Fibroblast of skin of left quadriceps (primary cell): Measurements from ENCODE around the gene USP17L27.
"Not testable (repeated sequence)": the region's sequence is repeated elsewhere in the genome, so short reads cannot be mapped to it uniquely, and the experiment has no call there.

Experiments used
- DNase-seq, 2 experiments: peaks; one replicate each; pipeline ENCODE4 v3.0.0-alpha.2; 2013; ENCODE audit warnings: low read depth in 2 of 2

USP17L27 gene

DNA sequence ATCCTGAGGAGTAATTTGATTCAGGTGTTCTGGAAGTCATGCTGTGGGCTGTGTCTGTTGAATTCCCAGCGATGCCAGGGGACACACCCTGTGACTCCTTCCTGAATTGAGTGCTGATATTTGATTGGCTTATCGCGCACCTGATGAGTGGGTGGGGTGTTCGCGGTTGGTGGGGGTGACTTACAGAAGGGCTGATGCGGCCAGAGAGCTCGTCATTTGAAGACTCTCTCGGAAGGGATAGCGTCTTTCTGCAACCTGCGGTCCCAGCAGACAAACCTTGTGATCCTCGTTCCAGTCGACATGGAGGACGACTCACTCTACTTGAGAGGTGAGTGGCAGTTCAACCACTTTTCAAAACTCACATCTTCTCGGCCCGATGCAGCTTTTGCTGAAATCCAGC is at the start of gene USP17L27:
TSS of gene USP17L27 (plus strand) at position 301 of the 400 bp plus-strand sequence. CDS start at position 301, 0 bp downstream.
- not testable (repeated sequence) for DNase-seq

DNA sequence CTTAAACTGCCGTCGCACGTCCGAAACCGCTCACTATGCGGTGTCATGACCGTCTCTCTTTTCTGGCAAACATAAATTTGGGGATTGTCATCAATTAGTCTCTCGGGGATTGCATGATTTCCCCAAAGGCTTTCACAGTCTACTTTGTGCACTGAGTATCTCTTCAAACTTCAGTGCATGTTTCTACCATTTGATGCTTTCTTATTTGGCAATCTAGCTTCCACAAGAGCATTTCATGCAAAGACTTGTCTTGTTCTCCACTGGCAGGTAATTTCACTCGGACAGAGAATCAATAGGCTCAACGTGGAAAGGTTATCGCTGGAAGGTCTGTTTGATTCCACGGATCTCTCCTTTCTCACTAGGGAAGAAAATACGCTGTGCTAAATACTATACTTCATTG is 19.8 kb upstream of the USP17L27 start:
- not testable (repeated sequence) for DNase-seq

GRCh38 chr4:9324865-9325264 is 19.1 kb upstream of the USP17L27 start, which contains the start of gene USP17L24:
Gene USP17L24 (plus strand): TSS chr4:9325165. CDS start chr4:9325165, 0 bp downstream.
- DNase-seq = not testable (repeated sequence)

DNA sequence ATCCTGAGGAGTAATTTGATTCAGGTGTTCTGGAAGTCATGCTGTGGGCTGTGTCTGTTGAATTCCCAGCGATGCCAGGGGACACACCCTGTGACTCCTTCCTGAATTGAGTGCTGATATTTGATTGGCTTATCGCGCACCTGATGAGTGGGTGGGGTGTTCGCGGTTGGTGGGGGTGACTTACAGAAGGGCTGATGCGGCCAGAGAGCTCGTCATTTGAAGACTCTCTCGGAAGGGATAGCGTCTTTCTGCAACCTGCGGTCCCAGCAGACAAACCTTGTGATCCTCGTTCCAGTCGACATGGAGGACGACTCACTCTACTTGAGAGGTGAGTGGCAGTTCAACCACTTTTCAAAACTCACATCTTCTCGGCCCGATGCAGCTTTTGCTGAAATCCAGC is 14.3 kb upstream of the USP17L27 start, which contains the start of gene USP17L25:
TSS of gene USP17L25 (plus strand) at position 301 of the 400 bp plus-strand sequence. CDS start at position 301, 0 bp downstream.
- DNase-seq = not testable (repeated sequence)

DNA sequence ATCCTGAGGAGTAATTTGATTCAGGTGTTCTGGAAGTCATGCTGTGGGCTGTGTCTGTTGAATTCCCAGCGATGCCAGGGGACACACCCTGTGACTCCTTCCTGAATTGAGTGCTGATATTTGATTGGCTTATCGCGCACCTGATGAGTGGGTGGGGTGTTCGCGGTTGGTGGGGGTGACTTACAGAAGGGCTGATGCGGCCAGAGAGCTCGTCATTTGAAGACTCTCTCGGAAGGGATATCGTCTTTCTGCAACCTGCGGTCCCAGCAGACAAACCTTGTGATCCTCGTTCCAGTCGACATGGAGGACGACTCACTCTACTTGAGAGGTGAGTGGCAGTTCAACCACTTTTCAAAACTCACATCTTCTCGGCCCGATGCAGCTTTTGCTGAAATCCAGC is 9.6 kb upstream of the USP17L27 start, which contains the start of gene USP17L26:
TSS of gene USP17L26 (plus strand) at position 301 of the 400 bp plus-strand sequence. CDS start at position 301, 0 bp downstream.
- not testable (repeated sequence) for DNase-seq

- not testable (repeated sequence) for DNase-seq
Observed at GRCh38 chr4:9339103-9339502, 4.8 kb upstream of the USP17L27 start, which contains the start of gene USP17L5. Gene USP17L5 (plus strand): TSS chr4:9339403. CDS start chr4:9339403, 0 bp downstream.

- DNase-seq = not testable (repeated sequence)
Observed at GRCh38 chr4:9348593-9348992, 4.6 kb downstream of the USP17L27 start, which contains the start of gene USP17L28. Gene USP17L28 (plus strand): TSS chr4:9348893. CDS start chr4:9348893, 0 bp downstream.

DNA sequence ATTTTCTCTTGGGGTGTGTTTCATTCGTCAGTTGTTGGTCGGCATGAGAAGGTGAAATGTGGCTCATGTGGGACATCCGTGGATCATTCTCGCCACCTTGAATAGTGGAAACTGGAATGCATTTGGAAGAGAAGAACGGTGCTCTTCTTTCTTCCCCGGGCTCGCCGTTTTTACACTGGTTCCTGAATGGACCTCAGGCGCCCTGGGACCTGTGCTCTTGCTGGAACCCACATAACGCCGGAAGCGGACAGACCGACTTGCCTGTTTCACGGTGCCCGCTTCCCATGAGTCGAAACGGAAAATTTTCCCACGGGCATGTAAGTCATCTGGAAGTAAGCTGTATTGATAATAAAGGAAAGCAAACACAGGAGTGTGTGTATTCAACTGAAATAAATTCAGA is 6.9 kb downstream of the USP17L27 start:
- DNase-seq = not testable (repeated sequence)

GRCh38 chr4:9353338-9353737 is 9.4 kb downstream of the USP17L27 start, which contains the start of gene USP17L29:
Gene USP17L29 (plus strand): TSS chr4:9353638. CDS start chr4:9353638, 0 bp downstream.
- DNase-seq = not testable (repeated sequence)

GRCh38 chr4:9362829-9363228 is 18.9 kb downstream of the USP17L27 start, which contains the start of gene USP17L30:
Gene USP17L30 (plus strand): TSS chr4:9363129. CDS start chr4:9363129, 0 bp downstream.
- not testable (repeated sequence) for DNase-seq

- DNase-seq = not testable (repeated sequence)
Observed at GRCh38 chr4:9379881-9380280, 35.9 kb downstream of the USP17L27 start.

DNA sequence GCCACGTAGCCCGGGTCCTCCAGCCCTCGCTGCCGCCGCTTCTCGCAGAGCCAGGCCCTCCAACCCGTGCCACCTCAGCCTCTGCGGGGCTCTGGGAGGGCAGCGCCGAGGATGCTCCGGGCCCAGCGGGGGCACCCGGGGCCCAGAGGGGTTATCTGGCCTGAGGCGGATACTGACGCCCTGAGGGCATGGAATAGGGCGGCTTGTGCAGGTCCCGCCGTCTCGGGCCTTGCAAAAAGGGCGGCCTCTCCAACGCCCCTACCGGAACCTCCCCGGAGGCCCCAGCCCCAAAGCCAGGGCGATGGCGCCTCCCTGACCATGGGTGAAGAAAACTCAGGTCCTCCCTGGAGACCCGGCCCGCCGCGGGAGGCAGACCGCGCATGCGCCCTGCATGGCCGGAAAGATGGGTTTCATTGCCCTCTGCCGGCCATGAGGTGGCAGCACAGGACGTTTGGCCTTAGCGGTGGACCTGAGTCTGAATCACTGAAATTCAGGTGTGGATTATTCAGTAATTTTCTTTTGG is 37.1 kb downstream of the USP17L27 start:
- DNase-seq = not testable (repeated sequence)

GRCh38 chr4:9384126-9384525 is 40.2 kb downstream of the USP17L27 start:
- no peak for DNase-seq

DNA sequence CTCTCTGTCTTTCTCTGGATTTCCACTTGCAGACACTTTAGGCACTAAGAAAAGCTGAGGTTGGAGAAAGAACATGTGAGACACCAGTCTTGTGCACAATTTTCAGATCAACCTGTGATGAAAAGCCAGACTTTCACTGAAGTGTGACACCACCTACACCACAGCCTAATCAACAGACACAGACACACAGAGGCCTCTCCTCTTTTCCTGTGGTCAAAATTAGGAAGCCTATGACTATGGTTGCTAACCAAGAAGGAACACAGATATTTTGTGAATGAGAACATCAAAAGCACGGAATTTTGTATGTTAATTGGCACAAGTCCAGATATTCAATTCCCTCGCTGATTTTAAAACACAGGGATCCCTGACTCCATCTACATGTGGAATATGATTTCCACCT is 45.1 kb downstream of the USP17L27 start:
- DNase-seq = not testable (repeated sequence)
